ENCODE data around the gene WSB1.

Gene WSB1

DNA sequence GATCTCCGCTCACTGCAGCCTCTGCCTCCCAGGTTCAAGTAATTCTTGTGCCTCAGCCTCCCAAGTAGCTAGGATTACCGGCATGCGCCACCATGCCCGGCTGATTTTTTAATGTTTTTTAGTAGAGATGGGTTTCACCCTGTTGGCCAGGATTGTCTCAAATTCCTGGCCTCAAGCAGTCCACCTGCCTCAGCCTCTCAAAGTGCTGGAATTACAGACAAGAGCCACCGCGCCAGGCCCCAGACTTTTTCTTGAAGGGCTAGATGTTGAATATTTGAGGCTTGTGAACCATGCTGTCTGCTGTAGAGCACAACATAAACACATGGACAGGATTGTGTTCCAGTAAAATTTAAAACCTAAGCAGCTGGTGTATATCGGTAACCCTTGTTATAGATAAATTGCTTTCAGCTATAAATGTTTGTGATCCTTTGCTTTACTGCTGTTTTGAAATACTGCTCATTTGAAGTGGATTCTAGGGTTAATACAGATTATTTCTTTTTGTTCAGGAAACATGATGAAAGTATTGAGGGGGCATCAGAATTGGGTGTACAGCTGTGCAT lies 12.4 kb downstream of the WSB1 start:
- TF ChIP-seq, protein P1, sequence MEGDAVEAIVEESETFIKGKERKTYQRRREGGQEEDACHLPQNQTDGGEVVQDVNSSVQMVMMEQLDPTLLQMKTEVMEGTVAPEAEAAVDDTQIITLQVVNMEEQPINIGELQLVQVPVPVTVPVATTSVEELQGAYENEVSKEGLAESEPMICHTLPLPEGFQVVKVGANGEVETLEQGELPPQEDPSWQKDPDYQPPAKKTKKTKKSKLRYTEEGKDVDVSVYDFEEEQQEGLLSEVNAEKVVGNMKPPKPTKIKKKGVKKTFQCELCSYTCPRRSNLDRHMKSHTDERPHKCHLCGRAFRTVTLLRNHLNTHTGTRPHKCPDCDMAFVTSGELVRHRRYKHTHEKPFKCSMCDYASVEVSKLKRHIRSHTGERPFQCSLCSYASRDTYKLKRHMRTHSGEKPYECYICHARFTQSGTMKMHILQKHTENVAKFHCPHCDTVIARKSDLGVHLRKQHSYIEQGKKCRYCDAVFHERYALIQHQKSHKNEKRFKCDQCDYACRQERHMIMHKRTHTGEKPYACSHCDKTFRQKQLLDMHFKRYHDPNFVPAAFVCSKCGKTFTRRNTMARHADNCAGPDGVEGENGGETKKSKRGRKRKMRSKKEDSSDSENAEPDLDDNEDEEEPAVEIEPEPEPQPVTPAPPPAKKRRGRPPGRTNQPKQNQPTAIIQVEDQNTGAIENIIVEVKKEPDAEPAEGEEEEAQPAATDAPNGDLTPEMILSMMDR (conservative IDR thresholded peaks at IDR 0.05): no peak
- H3K27ac ChIP-seq: peak overlapping the region; percentile 41; the same call in 1 of the 2 replicates

DNA sequence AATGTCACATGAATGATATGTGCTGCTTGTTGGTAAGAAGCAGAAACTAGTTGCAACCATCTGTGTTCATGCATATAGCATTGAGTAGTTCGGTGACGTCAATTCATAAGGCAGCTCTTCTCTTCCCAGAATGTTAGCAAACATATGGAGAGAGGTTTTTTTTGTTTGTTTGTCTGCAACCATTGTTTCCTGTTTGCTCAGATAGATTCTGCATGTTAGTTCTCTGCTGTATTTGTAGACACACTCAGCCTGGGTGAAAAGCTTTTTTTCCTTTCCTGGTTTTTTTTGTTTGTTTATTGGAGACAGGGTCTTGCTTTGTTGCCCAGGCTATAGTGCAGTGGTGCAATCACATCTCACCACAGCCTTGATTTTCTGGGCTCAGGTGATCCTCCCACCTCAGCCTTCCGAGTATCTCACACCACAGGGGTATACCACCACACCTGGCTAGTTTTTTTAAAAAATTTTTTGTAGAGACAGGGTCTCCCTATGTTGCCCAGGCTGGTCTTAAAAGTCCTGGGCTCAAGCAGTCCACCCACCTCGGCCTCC lies 16.7 kb downstream of the WSB1 start:
- H3K27ac ChIP-seq: no peak overlapping the region; the same call in 1 of the 2 replicates
- TF ChIP-seq, protein P1 (conservative IDR thresholded peaks at IDR 0.05): no peak

DNA sequence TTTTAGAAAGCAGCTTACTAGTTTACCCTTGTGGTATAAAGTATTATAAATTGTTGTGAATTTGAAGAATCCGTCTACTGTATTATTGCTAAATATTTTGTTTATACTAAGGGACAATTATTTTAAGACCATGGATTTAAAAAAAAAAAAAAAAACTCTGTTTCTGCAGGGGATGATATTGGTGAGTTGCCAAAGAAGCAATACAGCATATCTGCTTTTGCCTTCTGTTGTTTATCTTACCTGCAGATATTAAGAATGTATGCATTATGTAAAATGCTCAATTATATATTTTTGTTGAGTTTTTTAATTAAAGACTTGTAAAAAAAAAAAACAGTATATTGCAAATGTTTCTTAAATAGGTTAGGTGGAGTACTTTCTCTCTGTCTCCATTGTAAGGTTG lies 19.4 kb downstream of the WSB1 start:
- TF ChIP-seq, protein P1 (conservative IDR thresholded peaks at IDR 0.05): no peak
- H3K27ac ChIP-seq: no peak overlapping the region

DNA sequence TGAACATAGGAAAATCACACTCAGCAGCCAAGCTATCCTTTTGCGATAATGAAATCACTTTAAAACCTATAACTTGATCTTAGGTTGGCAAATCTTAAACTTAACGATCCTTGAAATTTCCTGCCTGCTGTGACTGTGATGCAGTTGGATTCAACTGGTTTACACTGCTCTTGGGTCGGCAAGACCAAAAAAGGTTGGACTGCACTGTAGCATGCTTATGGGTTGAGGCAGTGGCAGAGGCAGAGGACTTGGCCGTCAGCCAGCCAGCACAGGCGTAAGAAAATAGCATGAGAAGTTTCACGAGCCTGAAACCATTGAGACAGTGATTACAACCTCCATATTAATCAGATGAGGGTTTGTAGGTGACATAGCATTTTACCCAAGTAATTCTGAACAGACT lies 21.4 kb downstream of the WSB1 start:
- peak overlapping the region; percentile 43 for H3K27ac ChIP-seq
- TF ChIP-seq, protein P1 (conservative IDR thresholded peaks at IDR 0.05): no peak

DNA sequence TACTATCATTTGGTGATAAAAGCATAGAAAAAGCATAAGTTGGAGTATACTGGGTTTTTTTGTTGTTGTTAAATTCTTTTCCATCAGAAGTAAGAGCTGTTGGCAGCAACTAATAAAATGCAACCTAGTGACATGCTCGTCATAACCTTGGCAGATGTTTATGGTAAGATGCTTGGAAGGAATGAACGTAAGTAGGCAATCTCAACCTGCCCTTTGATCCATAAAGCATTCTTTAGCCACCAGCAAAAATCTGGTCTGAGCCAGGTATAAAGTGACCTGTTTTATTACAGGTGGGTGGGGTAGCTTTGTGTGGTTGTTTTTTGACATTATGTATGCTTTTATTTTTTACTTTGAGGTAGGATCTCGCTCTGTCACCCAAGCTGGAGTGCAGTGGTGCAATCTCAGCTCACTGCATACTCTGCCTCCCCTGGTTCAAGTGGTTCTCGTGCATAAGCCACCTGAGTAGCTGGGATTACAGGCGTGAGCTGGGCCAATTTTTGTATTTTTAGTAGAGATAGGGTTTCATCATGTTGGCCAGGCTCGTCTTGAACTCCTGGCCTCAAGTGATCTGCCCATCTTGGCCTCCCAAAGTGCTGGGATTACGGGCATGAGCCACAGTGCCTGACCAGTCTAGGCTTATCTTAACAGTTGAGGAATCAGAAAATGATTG lies 22.0 kb downstream of the WSB1 start:
- peak overlapping the region; percentile 43; the same call in 1 of the 2 replicates for H3K27ac ChIP-seq
- TF ChIP-seq, protein P1 (conservative IDR thresholded peaks at IDR 0.05): no peak

DNA sequence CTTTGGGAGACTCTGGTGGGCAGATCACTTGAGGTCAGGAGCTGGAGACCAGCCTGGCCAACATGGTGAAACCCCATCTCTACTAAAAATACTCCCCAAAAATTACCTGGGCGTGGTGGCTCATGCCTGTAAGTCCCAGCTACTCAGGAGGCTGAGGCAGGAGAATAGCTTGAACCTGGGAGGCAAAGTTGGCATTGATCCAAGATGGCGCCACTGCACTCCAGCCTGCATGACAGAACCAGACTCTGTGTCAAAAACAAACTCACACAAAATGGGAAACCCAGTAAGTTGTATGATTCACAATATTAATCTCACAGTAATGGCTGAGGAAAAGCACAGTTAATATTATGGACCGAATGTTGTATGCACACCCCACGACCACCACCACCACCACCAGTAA lies 24.3 kb downstream of the WSB1 start:
- H3K27ac ChIP-seq: no peak overlapping the region
- TF ChIP-seq, protein P1 (conservative IDR thresholded peaks at IDR 0.05): no peak

GRCh38 chr17:27318633-27319032 lies 24.7 kb downstream of the WSB1 start:
- TF ChIP-seq, protein P1 (conservative IDR thresholded peaks at IDR 0.05): no peak
- H3K27ac ChIP-seq: no peak overlapping the region
